Activated CD4-positive, CD25-positive, alpha-beta regulatory T cell (primary cell): ENCODE results near the gene MARK2.

ENCODE experiments used
- DNase-seq, 4 experiments: peaks; one replicate each; lab custom pipeline; 2025; lab: John Stamatoyannopoulos, UW

The MARK2 gene

DNA sequence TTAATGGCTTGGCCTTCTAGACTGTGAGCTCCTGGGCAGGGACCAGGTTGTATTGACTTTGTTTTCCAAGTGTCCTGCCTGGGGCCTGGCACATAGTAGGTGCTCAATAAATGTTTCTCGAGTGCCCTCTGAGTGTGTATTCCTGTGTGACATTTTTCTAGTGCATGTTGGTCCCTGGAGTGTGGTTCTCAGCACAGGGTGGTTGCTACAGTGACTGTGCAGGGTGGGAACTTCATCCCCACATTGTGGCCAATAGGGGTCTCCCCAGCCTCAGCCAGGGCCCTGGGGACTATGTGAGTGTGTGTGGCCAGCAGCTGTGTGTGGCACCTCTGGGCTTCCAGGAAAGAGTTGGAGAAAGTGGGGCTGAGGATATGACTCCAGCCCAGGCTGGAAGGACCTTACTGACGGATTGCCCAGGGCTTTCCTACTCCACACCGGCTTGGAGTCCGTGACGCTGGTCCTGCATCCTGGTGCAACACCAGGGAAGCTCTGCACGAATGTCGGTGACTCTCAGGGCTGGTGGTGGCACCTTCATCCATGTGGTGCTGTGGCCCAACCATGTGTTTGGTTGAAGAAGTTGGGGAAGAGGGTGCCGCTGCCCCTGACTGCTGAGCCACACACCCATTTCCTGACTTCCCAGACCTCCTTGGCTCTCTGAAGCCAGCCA lies 9.0 kb upstream of the MARK2 start:
- no peak for DNase-seq

DNA sequence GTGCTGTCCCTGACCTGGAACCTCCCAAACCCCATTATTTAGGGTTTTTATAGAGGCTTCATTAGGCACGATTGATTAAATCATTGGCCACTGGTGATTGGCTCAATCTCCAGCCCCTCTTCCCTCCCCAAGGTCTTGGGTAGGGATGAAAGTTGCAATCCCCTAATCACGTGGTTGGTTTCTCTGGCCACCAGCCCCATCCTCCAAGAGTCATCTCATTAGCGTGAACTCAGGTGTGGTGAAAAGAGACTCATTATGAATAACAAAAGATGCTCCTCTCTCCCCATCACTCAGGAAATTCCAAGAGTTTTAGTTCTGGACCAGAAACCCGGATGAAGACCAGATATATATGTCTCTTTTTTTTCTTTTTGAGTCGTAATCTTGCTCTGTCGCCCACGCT lies 7.6 kb upstream of the MARK2 start:
- no peak for DNase-seq

DNA sequence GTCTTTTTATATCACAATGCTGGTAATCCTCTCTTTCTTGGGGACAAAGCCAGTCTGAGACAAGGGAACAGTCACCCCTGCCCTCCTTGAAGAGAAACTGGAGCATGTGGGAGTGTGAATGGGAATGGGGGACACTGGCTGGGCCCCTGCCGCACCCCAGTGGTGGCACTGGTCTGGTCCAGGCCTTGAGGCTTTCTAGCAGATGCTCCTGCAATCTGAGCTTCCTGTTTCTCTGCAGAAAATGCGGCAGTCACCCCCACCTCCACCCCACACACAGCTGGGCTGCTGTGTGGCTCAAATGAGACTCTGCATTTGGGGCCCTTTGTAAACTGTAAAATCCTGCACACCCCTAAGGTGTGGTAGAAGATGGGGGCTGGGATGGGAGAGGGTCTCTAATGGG lies 6.6 kb upstream of the MARK2 start:
- DNase-seq, result no peak

DNA sequence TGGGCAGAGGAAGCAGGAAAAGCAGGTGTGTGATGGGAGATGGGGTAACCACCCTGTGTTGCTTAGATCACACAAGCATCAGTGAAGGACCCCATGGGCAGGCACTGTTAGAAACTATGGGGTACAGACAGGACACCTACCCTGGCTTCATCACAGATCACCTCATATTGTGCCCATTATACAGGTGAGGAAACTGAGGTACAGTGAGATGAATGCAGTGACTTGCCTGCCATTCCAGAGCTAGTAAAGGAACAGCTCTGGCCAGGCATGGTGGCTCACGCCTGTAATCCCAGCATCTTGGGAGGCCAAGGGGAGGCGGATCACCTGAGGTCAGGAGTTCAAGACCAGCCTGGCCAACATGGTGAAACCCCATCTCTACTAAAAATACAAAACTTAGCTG lies 5.9 kb upstream of the MARK2 start:
- DNase-seq, result no peak

DNA sequence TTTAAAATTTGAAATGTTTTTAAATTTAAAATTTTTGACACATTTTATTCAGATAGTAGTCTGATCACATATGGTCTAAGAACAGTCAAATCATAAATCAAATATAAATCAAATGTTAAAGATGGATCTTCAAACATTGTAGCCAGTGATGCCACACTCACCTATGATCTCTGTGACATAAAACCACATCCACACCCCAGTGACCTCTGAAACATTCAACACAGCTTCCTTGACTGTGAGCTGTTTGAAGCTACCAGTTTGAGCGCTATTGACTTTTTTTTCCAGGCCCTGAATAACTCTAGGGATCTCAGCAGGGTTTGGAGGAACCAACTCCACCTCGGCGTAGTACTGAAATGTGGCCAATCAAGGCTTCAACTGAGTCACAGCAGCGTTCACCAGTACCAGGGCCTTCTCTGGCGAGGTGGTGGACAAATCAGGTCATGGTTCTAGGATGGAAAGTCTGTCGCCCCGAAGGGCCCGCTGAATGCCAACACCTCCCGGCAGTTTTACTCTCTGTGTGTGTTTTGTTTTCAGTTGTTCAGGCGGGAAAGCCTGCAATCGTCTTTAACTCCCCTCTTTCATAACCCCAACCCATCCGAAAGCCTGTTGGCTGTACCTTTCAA lies 4.3 kb upstream of the MARK2 start:
- DNase-seq, result no peak

DNA sequence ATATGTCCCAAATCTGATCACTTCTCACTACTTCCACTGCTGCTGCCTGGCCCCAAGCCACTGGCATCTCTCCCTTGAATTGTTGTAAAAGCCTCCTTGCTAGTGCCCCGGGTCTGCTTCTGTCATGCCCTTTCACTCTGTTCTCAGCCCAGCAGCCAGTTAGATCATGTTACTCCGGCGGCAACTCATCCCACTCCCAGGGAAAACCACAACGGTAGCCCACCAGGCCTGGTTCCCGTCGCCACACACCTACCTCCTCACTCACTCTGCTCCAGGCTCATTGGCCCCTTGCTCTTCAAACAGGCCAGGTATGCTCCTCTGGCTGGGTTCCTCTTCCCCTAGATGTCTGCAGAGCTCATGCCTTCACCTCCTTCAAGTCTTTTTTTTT lies 3.8 kb upstream of the MARK2 start:
- DNase-seq, result no peak

DNA sequence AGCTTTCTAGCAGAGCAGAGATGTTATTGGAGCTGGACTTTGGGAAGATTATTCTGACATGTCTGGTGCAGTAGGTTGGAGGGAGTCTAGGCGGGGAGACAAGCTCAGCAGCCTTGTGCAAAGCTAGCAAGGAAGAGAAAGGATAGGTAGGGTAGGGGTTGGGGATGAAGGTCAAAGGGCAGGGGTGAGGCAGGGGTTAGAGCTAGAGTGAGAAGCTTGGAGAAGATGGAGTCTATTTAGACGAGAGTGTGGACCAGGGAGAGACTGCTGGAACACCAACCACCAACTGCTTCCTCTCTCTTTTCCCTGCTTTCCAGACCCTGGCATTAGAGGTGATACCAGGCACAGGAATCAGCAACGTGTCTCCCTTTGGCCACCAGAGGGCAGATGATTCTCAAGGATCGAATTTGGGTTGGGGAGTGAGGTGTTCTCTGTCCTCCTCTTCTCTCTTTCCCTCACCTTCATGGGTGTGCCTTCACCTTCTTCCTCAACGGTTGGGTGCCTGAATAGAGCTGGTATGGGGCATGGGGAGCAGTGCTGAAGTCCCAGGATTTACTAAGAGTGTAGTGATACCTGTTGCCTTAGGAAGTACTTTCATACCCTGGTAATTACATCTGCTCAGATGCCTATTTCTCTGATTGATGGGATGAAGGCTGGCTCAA lies 1.8 kb upstream of the MARK2 start:
- DNase-seq, result peak; percentile 39 to 58 (median 52)

DNA sequence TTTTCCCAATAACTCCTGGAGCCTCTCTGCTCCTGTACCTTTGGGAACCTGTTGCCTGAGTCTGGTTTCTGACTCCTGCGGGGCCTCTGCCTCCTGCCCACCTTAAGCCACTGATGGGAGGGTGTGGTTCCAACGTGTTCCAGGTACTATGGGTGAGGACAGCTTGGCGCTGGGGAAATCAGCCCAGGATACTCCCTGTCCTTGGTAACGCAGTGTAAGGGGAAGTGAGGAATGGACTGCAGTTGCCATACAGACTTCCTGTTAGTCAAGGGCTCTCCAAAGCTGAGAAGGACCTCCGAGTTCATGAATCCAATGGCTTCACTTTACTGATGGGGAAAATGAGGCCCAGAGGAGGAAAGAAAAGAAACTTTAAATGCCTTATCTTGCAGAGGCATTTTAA lies 1.2 kb upstream of the MARK2 start:
- DNase-seq, result no peak

DNA sequence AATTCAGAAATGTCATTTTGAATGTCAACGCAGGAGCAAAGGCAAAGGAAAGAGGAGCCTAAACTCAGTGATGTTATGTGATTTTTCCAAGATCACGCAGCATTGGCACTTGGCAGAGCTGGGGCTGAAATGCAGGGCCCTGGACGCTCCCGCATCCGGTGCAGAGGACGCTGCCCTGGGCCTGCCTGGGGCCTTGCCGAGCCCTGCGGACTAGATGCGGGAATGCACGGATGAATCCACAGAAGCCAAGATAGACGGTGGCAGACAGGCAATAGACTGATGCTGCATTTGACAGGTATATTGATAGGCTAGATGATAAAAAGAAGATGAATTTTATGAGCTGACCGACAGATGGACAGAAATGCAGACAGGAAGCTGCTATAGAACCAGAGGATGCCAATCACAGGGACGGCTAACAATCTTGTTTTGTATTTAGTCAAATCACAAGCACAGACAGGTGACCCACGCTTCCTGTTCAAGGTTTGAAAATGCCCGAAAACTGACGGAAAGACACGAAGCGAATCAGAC lies 696 bp upstream of the MARK2 start:
- DNase-seq, result no peak

DNA sequence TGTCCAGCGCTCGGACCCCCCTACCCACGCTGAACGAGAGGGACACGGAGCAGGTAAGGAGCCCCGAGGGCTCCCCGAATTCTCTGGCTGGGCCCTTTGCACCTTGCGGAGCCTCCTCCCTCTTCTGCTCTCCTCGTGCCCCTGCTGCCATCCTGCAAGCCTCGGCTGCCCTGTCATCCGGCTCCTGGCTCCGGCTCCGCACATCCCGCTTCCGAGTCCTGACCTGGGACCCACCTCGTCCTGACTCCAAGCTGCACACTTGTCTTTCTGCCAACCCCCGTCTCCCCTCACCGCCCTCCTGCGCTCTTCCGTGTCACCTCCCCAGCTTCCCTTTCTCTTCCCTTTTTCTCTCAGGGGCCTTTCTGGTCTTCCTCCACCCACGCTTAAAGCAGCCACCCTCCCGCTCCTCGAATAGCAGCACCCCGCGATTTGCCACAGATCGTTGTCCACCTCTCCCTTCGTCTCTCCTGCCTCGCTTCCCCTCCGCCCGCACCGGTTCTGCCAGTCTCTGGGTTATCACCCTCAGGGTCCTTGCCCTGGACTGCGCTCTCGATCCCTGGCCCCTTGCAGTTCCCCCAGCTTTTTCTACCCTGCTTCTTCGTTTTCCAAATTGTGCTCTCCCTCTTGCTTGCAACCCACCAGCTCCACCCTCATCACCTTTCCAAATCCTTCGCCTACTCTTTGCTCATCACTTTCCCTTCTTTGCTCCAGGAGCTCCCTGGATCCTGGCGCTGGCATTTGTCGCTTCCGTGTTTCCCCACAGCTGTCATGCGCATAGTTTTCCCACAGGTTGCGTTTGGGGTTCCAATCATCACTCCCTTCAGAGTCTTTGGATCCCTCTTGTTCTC lies 822 bp downstream of the MARK2 start:
- DNase-seq, result peak in 2 of 4 experiments; percentile 6 to 37

DNA sequence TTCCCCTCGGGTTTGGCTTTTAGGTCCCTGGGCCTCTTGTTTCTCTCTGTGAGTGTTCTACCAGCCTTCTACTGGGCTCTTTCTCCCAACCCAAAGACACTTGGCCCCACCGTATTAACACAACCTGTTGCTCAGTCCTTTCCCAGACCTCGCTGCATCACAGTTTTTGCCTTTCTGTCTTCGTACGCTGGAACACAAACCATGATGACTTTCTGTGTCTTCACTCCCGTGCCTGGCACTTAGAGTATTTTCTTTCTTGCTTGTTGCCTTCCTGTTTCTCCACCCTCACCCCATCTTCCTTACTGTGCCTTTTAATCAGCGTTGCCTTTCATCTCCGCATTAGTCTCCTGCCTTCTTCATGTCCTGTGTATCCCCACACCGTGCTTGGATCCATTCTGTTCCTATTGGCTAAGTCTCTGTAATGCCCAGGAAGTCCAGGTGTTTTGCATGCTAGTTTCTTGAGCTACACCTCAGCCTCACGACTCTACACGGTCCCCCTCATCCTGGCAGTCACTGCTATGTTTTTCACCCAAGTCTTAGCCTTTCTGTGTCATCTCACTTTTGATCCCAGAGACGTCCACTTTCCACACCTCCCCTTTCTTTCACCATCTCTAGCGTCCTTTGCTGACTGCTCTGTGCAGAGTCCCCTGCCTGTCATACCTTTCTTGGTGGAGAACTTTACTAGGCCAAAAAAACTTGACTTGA lies 1.6 kb downstream of the MARK2 start:
- no peak for DNase-seq

DNA sequence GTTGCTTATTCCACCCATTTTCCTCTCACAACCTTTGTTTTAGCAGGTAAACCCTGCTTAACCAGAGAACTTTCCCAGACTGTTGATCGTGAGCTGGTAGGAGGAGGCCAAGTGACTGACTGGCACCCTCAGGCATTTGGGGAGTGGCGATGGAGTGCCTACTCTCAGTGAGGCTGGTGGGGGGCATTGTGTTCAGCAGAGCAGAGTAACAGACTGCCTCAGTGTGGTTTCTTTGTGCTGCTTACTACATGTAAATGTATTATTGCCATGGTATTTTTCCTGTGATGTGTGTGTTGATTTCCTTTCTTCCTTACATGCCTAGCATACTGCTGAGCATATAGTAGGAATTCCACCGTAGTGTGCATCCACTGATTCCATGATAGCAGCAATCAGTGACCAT lies 2.6 kb downstream of the MARK2 start:
- no peak for DNase-seq

DNA sequence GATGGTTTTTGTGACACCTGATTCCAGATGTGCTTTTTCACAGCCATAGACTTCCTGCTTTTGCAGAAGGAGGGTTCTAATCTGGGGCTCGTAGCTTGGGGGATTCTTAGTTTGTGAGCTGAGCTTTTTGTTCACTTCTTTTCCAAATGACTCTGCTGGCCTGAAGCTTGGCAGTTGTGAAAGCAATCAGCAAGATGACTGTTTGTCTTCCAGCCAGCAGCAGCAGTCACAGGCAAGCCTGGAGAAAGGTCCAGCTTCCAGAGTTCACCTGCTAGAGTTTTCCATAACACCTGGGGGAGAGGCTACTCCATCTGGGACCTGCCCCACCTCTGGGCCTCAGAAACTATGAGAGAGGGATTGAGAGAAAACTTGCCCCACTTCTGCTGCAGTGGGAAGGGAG lies 4.1 kb downstream of the MARK2 start:
- no peak for DNase-seq

DNA sequence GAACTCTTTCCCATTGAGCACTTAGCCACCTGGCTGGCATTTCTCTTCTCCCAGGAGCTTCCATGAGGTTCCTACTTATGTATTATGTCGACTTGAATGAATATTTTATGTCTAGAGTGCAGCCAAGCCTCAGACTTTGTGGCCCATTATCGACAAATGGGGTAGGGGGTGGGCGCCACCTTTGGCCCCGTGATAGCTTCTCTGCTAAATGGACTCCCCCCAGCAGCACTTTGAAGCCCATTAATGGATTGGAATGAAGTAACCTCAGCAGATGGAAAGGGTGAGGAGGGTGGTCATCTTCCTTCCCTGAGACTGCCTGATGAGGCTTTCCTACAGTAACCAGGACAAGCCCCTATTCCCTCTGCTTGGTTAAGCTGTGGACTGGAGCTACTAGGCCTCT lies 5.9 kb downstream of the MARK2 start:
- no peak for DNase-seq

DNA sequence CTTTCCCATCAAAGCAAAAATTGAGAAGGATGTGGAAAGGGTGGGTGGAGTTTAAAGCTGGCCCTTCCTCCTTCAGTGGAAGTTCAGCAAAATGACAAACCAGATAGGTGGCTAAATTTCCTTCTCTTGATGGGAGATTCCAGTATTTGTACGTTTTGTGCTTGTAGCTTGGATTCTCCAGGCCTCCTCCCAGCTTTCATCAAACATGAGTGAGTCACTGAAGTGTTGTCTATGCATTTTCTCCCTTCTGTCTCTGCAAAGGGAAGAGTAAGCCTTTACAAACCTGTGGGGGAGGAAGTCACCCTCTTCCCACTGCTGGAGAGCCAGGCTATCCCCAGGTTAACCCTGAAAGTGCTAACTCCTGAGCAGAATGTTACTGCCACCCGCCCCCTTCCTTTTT lies 6.4 kb downstream of the MARK2 start:
- DNase-seq, result no peak

DNA sequence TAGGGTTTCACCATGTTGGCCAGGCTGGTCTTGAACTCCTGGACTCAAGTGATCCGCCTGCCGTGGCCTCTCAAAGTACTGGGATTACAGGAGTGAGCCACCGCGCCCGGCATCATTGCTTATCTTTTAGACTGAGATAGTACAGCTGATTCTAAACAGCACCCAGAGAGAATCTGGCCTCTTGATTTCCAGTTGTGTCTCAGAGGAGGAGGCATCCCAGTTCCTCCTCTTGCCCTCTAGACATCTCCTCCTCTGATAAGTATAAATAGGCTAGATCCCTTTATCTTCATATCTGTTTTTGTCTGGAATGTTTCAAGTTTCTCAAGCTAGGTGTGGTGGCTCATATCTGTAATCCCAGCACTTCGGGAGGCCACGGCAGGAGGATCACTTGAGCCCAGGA lies 7.0 kb downstream of the MARK2 start:
- DNase-seq, result no peak

DNA sequence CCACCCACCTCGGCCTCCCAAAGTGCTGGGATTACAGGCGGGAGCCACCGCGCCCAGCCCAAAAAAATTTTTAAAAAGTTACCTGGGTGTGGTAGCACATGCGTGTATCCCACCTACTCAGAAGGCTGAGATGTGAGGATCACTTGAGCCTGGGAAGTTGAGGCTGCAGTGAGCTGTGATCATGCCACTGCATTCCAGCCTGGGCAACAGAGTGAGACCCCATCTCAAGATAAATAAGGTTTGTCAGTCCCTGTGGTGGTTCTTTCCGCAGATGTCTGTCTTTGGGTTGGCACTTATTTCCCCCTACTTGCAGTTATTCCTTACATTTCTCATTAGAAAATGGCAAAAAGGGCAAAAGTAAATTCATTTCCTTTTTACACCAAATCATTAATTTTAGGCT lies 8.0 kb downstream of the MARK2 start:
- DNase-seq, result no peak

DNA sequence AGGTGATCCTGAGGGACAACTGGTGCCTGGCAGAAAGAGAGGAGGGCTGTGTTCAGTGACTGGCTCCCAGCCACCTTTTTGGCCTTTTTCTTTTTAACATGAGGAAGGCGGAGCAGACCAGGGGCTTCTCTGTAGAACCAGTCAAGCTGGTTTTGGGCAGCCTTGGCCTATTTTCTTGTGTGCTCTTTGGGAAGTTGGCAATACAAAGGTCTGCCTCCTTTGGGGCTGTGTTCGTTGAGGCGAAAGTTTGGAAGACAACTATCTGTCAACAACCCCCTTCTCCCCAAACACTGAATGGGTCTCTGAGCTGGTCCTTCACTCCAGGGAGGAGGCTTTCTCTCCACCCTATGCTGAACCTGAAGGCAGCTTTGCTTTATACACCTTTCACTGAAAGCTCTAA lies 8.5 kb downstream of the MARK2 start:
- no peak for DNase-seq

DNA sequence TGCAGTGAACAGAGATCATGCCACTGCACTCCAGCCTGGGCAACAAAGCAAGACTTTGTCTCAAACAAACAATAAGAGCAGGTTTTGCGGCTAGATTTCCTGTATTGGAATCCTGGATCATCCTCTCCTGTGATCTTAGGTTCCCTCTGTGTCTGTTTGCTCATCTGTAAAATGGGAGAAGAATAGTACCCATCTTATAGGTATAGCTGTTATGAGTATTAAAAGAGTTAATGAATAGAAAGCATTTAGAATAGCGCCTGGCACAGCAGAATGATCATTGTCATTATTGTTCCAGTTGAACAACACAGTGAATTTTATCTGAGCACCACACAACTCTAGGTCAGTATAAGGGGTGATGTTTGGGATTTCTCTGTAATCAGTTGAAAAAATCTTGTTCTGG lies 10.8 kb downstream of the MARK2 start:
- DNase-seq, result no peak

DNA sequence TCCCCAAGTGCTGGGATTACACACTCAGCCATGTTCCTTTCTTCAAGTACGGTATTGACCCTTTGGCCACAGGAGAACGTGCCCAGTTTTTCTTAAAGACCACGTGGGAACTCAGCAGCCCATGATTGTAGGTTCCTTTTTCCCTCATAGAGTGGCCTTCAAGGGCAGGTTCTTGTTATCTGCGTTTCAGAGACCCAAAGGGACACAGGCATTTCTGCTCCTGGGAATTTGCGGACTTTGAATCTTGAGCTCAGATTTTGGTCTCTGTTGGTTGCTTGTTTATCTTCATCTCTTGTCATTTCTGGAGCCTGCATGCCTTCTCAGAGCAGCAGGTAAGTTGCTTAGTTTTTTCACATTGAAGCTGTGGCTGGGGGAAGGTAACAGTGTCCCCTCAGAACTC lies 12.0 kb downstream of the MARK2 start:
- DNase-seq, result no peak

DNA sequence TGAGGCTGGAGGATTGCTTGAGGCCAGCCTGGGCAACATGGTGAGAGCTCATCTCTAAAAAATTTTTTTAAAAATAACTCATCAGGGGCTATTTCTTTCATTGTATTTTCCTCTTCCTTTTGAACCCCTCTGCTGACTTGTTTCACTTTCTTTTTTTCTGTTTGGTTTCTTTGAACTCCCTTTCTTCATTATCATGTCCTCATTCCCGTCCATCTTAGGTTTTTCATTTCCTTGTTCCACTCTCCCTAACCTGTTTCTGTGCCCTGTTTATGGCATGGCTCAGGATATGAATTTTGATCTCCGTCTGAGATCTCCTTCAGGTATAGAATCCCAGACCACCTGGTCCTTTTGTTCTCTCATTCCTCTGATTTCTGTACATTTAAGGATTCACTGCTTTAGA lies 12.5 kb downstream of the MARK2 start:
- DNase-seq, result no peak

DNA sequence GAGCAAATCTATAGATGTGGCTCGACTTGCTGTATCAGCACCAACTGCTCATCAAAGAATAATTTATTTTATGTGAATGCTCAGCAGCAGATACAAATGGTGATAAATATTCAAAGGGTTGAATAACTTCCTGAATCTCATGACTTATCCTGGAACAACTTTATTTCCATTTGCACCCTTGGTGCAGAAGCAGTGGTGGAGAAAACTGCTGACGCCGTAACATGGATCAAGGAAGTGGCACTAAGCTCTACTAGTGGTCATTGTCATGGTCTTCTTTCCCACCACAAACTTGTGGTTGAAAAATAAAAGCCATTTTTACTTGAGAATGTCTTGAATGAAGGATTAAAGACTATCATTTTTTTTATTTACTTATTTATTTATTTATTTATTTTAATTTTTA lies 14.6 kb downstream of the MARK2 start:
- no peak for DNase-seq
